Measurements from ENCODE around the gene PTPRU.

- no peak for TF ChIP-seq GATA3 (IDR thresholded peaks at IDR 0.05; ENCODE audit: borderline replicate concordance)
- no peak for TF ChIP-seq RAD21 (conservative IDR thresholded peaks at IDR 0.05 in 1 of 2, IDR thresholded peaks at IDR 0.05 in 1 of 2)
- TF ChIP-seq RCOR1 (IDR thresholded peaks at IDR 0.05; ENCODE audit: low read depth, low read length): no peak
- TF ChIP-seq PHF8 (IDR thresholded peaks at IDR 0.05; ENCODE audit: borderline replicate concordance, low read depth): no peak
- TF ChIP-seq, protein P1, sequence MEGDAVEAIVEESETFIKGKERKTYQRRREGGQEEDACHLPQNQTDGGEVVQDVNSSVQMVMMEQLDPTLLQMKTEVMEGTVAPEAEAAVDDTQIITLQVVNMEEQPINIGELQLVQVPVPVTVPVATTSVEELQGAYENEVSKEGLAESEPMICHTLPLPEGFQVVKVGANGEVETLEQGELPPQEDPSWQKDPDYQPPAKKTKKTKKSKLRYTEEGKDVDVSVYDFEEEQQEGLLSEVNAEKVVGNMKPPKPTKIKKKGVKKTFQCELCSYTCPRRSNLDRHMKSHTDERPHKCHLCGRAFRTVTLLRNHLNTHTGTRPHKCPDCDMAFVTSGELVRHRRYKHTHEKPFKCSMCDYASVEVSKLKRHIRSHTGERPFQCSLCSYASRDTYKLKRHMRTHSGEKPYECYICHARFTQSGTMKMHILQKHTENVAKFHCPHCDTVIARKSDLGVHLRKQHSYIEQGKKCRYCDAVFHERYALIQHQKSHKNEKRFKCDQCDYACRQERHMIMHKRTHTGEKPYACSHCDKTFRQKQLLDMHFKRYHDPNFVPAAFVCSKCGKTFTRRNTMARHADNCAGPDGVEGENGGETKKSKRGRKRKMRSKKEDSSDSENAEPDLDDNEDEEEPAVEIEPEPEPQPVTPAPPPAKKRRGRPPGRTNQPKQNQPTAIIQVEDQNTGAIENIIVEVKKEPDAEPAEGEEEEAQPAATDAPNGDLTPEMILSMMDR (IDR thresholded peaks at IDR 0.05): no peak
- TF ChIP-seq, protein P2, sequence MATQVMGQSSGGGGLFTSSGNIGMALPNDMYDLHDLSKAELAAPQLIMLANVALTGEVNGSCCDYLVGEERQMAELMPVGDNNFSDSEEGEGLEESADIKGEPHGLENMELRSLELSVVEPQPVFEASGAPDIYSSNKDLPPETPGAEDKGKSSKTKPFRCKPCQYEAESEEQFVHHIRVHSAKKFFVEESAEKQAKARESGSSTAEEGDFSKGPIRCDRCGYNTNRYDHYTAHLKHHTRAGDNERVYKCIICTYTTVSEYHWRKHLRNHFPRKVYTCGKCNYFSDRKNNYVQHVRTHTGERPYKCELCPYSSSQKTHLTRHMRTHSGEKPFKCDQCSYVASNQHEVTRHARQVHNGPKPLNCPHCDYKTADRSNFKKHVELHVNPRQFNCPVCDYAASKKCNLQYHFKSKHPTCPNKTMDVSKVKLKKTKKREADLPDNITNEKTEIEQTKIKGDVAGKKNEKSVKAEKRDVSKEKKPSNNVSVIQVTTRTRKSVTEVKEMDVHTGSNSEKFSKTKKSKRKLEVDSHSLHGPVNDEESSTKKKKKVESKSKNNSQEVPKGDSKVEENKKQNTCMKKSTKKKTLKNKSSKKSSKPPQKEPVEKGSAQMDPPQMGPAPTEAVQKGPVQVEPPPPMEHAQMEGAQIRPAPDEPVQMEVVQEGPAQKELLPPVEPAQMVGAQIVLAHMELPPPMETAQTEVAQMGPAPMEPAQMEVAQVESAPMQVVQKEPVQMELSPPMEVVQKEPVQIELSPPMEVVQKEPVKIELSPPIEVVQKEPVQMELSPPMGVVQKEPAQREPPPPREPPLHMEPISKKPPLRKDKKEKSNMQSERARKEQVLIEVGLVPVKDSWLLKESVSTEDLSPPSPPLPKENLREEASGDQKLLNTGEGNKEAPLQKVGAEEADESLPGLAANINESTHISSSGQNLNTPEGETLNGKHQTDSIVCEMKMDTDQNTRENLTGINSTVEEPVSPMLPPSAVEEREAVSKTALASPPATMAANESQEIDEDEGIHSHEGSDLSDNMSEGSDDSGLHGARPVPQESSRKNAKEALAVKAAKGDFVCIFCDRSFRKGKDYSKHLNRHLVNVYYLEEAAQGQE (IDR thresholded peaks at IDR 0.05): no peak
- TF ChIP-seq RFX5 (IDR thresholded peaks at IDR 0.05): no peak
- no peak for TF ChIP-seq POLR2A (IDR thresholded peaks at IDR 0.05; ENCODE audit: low read length)
- TF ChIP-seq NR3C1 (IDR thresholded peaks at IDR 0.05): no peak
- no peak for TF ChIP-seq JUN (IDR thresholded peaks at IDR 0.05)
- TF ChIP-seq ESRRA (IDR thresholded peaks at IDR 0.05; ENCODE audit: borderline replicate concordance, low read length): no peak
- no peak for TF ChIP-seq CBX8 (IDR thresholded peaks at IDR 0.05)
- no peak for TF ChIP-seq MYC (IDR thresholded peaks at IDR 0.05; ENCODE audit: borderline replicate concordance, low read length)
Observed at GRCh38 chr1:29331309-29331708, 95.0 kb downstream of the PTPRU start.
